Measurements from ENCODE around the gene KRTAP5-2.
"Not testable (repeated sequence)": the region's sequence is repeated elsewhere in the genome, so short reads cannot be mapped to it uniquely, and the experiment has no call there.

KRTAP5-2 gene

DNA sequence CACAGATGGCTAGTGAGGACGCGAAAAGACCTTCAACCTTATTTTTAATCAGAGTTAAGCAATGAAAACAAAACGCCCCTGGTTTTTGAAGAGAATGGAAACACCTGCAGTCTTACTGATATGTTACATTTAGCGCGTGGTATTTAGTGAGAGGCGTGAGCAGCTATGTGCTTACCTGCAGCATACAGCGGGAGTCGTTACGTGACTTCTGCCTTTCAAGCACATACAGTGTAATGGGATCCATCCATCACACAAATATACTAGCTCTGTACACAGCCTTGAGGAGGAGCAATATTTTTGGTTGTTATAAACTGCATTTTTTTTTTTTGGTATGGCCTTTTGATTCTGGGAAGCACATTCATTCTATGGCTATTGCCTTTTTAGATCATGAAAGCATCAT lies 5.5 kb downstream of the KRTAP5-2 start:
- DNase-seq (ENCODE audit: low read depth, low spot score): no peak

DNA sequence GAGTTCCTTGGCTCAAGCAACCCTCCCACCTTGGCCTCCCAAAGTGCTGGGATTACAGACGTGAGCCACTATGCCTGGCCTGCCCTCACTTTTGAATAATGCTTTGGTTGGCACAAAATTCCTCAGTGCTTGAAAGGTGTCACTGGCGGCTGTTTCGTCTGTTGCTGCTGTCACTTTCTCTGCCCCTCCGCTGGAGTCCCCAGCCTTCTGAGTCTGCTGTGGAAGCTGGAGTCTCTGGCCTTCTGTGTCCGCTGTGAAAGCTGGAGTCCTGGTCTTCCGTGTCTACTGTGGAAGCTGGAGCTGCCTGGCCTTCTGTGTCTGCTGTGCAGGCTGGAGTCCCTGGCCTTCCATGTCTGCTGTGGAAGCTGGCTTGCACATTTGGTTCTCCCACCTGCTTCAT lies 8.1 kb downstream of the KRTAP5-2 start:
- no peak for DNase-seq (ENCODE audit: low read depth, low spot score)

DNA sequence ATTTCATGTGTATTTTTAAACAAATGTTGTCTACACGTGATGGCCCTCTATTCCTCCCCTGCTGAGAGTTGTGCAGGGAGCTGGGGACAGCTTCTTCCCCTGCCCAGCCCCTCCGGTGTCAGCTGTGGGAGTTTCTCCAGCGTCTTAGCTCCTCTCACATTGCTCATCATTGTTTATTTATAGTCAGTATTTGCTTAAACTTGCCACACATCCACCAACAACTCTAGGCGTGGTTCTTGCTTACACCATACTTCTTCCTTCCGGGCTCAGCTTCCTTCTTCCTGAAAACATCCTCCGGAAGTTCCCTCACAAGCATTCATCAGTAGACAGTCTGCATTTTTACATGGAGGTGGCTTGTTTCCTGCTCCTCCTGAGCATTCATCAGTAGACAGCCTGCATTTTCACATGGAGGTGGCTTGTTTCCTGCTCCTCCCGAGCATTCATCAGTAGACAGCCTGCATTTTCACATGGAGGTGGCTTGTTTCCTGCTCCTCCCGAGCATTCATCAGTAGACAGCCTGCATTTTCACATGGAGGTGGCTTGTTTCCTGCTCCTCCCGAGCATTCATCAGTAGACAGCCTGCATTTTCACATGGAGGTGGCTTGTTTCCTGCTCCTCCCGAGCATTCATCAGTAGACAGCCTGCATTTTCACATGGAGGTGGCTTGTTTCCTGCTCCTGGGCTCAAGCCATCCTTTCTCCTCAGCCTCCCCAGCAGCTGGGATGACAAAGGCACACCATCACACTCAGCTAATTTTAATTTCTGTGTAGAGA lies 8.7 kb downstream of the KRTAP5-2 start:
- not testable (repeated sequence) for DNase-seq (ENCODE audit: low read depth, low spot score)

DNA sequence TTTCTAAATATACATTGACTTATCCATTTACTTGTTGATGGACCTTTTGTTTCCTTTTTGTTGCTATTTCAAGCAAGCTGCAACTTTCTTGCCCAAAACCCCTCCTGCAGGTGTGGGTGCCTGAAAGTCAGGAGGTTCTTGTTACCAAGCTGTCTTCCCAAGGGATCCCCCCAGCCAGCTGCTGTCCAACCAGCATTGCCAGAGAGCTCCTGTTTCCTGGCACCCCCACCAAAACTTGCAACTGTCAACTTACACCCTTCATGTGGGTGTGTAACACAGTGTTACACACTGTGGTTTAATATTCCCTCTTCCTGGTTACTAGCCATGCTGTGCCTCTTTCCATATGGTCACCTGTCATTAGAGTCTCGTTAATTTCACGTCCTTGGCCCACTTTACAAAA lies 11.4 kb downstream of the KRTAP5-2 start:
- DNase-seq (ENCODE audit: low read depth, low spot score): no peak

DNA sequence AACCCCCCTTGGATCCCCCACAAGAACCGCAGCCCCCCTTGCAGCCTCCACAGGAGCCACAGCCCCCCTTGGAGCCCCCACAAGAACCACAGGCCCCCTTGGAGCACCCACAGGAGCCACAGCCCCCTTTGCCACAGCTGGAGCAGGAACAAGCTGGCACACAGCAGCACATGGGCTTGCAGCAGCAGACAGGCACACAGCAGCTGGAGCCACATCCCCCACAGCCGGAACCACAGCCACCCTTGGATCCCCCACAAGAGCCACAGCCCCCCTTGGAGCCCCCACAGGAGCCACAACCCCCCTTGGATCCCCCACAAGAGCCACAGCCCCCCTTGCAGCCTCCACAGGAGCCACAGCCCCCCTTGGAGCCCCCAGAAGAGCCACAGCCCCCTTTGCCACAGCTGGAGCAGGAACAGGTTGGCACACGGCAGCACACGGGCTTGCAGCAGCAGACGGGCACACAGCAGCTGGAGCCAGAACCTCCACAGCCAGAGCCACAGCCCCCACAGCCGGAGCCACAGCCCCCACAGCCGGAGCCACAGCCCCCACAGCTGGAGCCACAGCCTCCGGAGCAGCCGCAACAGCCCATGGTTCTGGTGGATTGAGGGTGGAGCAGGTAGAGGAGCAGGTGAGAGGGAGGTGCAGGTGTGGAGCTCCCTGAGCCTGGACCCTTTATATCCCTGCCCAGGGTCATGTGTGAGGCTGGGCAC lies 13.3 kb downstream of the KRTAP5-2 start, which contains the start of gene KRTAP5-1:
Gene KRTAP5-1, minus strand, starts transcription at position 623 of the 710 bp plus-strand sequence. Its CDS starts 34 bp downstream, at position 589.
- DNase-seq (ENCODE audit: low read depth, low spot score): not testable (repeated sequence)

DNA sequence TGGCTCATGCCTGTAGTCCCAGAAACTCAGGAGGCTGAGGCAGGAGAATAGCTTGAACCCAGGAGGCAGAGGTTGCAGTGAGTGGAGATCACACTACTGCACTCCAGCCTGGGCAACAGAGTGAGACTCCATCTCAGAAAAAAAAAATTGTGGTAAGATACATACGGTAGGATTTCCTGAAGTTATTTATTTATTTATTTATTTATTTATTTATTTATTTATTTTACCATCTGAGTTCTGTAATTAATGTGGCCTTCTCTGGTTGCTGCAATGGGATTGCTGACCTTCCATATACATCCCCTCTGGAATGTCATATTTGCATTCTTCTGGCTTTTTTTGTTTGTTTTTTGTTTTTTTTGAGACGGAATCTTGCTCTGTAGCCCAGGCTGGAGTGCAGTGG lies 15.2 kb downstream of the KRTAP5-2 start:
- not testable (repeated sequence) for DNase-seq (ENCODE audit: low read depth, low spot score)

DNA sequence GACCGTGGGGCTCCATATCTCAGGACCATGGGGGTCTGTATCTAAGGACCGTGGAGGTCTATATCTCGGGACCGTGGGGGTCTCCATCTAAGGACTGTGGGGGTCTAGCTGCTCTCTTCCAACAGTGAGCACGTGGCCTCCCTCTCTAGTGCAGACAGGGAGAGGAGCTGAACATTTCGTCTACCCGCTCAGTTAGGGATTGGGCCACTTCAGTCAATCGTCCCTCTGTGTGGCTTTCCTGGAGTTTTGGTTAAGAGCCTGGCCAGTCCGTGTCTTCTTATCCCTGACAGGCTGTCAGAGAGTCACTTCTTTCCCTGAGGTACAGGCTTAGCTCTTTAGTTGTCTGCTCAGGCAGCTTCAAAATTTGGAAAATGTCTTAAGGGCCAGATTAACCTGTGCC lies 16.1 kb downstream of the KRTAP5-2 start:
- no peak for DNase-seq (ENCODE audit: low read depth, low spot score)

DNA sequence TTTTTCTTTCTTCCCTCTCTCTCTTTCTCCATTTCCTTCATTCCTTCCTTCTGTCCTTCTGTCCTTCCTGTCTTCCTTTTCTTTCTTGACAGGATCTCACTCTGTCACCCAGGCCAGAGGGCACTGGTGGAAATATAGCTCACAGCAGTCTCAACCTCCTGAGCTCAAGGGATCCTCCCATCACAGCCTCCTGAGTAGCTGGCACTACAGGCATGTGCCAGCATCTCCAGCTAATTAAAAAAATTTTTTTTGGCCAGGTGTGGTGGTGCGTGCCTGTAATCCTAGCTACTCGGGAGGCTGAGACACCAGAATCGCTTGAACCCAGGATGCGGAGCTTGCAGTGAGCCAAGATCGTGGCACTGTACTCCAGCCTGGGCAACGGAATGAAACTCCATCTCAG lies 21.3 kb downstream of the KRTAP5-2 start:
- DNase-seq (ENCODE audit: low read depth, low spot score): no peak

DNA sequence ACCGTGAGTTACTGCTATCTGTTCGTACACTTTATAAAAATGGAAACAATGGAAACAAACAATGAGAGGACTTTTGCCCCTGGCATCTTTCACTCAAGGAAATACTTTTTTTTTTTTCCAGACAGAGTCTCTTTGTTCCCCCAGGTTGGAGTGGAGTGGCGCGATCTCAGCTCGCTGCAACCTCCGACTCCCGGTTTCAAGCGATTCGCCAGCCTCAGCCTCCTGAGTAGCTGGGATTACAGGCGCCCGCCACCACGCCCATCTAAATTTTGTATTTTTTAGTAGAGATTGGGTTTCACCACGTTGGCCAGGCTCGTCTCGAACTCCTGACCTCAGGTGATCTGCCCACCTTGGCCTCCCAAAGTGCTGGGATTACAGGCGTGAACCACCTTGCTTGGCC lies 22.3 kb downstream of the KRTAP5-2 start:
- DNase-seq (ENCODE audit: low read depth, low spot score): not testable (repeated sequence)

DNA sequence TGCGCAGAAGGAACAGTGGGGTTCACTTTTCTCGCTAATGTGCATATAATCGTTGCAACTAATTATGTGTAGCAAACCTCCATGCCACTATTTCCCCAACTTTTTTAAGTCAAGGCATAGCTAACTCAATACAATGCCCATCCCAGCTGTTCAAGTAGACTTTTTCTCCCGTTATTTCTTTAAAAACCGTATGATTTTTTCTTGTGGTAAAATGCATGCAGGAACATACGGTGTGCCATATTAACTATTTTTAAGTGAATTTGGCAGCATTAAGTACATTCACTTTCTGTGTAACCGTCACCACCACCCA lies 23.2 kb downstream of the KRTAP5-2 start:
- DNase-seq (ENCODE audit: low read depth, low spot score): no peak

DNA sequence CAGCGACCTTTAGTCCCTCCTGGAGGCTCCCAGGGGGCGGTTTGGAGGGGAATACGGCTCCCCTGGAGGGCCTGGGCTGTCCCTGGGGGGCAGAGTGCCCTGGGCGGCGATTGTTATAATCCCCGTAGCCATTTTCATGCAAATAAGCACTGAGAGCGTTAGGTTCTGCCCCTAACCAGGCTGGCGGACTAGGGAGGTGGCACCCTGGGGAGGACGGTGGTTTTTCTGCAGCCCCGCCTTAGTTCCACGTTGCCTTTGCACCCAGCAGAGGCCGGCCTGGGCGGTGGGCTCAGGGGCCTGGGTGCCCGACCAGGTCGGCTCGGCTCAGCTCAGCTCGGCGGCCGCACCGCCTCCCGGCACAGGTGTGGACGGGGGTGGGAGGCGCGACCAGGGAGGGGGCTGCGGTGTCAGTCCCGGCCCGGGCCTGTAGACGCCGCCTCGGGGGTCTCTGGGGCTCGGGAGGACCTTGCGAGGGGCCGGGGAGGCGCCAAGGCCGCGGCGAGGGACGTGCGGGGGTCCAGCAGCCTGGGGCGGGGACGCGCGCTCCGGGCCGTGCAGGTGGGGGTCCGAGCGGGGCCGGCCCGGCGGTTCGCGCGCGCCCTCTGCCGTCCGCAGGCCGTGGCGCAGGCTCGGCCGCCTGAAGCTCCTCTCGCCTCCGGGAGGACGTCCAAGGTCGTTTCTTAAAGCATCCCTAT lies 23.7 kb downstream of the KRTAP5-2 start:
- no peak for DNase-seq (ENCODE audit: low read depth, low spot score)

DNA sequence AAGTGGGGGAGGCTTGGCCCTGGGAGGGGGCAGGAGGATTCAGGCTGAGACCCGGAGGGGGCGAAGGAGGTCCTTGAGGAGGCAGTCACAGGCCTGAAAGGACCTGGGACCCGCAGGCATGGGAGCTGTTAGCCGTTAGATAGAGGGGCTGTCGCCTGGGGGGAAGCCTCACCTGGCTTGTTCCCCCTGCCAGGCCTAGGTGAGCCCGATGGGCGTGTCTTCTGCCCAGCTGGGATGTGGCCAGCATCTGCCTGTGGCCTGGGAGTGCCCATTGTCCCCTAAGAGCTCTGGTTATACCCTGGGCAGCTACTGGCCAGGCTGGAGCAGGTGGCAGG lies 24.2 kb downstream of the KRTAP5-2 start:
- no peak for DNase-seq (ENCODE audit: low read depth, low spot score)

DNA sequence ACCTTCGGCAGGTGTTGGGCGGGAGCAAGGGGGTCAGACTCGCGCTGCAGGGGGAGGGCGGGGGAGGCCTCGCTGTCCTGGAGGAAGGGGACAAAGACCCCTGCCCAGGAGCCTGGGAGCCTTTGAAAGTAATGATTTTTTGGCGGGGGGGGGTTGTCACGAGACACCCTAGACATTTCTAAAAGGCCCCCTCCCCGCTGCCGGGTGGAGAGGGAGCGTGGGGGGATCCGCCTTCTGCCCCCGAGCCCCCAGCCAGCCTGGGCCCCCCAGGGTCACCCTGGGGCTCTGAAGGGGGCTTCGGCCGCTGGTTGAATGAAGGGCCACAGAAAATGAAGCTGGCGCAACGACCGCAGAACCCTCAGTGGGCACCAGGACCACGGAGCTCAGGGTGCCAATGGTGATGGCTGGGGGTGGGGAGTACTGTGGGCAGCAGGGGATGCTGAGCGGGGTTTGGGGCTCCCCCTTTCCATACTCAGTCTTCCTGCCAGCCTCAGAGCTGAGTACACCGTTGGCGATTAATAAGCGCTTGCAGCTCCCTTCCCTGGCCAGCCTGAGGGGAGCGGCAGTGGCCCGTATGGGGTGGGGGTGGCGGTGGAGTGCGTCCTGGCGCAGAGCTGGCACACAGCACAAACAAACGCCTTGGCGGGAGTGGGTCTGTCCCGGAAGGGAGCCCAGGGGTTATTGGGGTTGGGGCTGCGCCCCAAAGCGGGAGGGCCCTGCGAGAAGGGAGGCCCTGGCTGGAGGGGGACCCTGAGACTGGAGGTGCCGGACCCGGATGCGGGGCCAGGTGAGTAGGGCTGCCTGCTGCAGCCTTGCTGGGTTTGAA lies 24.8 kb downstream of the KRTAP5-2 start:
- DNase-seq (ENCODE audit: low read depth, low spot score): no peak

DNA sequence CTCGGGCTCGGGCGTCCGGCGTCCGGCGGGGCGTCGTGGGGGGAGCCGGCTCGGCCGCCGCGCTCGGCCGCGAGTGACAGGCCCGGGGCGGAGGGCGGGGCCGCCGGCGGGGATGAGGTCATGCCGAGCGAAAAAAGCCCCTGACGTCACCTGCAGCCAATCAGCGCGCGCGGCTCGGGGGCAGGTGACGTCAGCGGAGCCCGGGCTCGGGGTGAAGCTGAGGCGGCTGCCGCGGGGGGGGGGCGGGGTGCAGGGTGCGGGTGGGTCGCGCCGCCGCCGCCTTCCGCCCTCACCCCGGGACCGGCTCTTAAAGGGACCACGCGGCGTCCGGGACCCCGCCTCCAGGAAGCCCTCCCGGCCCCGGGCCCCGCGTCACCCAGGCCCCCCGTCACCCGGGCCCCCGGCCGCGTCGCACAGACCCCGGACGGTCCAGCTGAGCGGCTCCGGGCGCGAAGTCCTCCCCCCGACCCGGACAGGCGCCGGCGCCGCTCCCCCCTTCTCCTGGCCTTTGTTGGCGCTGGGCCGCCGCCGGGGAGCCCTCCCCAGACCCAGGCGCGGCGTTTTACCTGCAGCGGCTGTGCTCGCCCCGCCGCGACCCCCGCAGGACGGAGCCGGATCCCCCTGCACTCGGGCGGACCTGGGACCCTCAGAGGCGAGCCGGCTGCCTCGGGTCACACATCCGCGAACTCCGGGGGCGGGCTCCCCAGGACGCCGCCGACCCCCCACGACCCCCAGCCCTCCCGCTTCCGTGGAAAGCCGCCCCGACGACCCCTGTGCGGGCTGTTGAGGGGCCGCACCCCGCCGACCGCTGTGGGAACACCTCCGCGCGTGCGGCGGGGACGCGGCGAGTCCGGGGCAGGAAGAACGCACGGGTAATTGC lies 25.7 kb downstream of the KRTAP5-2 start, which contains the start of gene DUSP8:
Gene DUSP8, minus strand, starts transcription at position 75 of the 880 bp plus-strand sequence. CDS start 6,445 bp downstream, outside the sequence.
- DNase-seq (ENCODE audit: low read depth, low spot score): no peak

DNA sequence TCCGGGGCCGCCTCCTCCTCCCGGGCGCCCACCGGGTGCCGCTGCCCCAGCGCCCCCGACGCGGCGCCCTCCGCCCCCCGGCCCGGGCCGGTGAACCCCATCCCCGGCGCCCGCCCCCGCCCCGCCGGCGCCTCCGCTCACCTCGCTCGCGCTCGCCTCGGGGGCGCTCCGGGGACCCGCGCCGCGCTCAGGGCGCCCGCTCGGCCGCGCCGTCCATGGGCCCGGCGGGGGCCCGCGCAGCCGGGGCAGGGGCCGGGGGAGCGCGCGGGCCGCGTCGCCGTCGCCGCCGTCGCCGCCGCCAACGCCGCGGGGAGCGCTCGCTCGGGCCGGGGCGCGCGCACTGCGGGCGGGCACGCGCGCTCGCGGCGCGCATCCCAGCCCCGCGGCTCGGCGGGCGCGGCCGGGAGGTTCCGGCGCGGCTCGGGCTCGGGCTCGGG lies 26.3 kb downstream of the KRTAP5-2 start:
- no peak for DNase-seq (ENCODE audit: low read depth, low spot score)

DNA sequence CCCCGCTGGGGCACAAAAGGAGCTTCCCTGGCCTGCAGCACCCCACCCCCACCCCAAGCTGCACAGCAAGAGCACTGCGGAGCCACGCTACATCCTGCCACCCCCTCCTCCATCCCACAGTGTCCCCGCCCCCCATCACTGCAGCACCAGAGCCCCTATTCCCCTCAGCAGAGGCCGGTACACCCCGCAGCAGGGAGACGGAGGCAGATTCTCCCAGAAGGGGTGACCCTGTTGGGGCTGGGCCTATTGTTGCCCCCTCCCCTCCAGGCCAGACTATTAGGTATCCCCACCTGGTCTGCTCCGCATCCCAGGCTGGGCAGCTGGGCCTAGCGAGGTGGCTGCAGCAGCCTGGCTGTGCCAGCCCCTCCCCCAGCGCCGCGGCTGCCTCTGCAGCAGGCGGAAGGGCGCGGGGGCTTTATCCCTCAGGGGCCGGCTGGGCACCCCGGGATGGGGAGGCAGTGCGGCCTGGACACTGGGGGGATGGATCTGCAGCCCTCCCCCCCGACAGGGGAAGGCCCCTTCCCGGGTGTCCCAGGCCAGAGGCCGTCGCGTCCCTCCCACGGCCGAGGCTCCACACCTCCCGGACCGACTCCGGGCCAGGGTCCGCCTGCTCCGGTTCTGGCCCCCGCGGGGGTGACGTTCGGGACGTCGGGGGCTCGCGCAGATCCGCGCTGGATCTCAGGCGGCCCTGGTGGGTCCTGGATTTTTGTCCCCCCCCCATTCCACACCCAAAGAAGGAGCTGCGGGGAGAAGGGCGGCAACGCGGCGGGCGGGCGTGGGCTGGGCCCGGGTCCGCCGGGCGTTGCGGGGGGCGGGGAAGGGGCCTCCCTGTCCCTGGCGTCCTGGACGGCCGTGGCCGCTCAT lies 27.0 kb downstream of the KRTAP5-2 start:
- DNase-seq (ENCODE audit: low read depth, low spot score): no peak

DNA sequence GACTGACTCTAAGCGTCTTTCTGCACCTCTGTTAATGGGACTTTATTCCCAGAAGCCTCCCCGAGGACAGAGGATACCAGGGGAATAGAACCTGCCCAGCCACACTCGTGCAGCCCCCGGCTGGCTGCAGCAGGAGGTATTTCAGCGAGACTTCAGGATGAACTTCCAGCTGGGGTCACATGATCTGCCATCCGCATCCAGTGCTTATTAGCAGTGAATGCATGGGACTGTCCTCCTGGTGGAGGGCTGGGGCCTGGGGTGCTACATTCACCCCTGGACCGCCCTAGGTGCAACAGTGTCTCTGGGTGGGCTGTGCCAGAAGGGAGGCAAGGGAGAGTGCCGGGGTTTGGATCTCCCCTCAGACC lies 27.6 kb downstream of the KRTAP5-2 start:
- no peak for DNase-seq (ENCODE audit: low read depth, low spot score)

DNA sequence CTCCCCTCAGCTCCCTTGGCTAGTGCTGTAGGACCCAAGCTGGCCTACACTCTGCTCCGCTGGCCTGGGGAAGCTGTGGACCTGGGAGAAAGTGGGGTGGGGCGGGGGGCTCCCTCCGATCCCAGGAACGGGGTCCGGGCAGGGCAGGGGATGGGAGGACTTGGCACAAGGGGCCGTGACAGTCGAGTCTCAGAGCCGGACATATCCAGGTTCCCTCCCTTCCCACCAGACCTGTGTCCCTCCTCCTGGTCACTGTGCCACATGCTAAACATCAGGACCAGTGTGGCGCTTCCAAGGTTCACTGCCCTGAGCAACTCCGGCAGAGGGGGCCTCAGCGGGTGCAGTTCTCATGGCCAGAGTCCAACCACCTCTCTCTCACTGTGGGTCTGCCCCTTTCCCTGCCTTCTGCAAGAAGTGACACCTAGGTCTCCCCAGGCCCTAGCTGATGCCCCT lies 28.1 kb downstream of the KRTAP5-2 start:
- DNase-seq (ENCODE audit: low read depth, low spot score): no peak

DNA sequence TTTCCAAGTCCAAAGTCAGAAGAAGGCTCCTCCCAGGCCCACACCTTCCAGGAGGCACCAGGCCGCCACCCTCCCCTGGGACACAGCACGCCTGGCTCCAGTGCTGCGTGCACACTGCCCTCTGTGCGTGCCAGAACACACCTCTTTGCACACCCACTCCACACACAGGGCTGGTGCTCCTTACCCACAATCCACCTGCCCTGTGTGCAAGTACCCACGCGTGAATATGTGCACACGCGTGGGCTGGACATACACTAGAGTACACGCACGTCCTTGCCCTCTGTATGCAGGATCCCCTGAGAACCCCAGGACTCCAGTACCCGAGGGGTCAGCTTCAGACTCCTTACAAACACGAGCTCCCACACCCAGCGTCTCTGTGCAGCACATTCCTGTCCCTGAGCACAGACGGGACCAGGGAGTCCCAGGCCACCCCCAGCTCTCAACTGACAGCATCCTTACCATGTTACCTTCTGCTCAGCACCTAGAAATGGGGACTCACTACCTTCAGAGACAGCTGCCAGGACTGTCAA lies 28.8 kb downstream of the KRTAP5-2 start:
- no peak for DNase-seq (ENCODE audit: low read depth, low spot score)
